Activated CD4-positive, alpha-beta T cell treated with anti-CD3 and anti-CD28 coated beads, Interleukin-2, amount 50 U/mL, for 24 hours (primary cell): ENCODE results near the gene CARD6.
A peak's percentile ranks its signal among the peaks of the same experiment; 100 is the strongest.
"Not testable (repeated sequence)": the region's sequence is repeated elsewhere in the genome, so short reads cannot be mapped to it uniquely, and the experiment has no call there.

Experiments
- DNase-seq, 2 donors: peaks; one replicate each; pipeline ENCODE4 v3.0.0-alpha.2; 2020; ENCODE audit warnings: low read depth in 1 of 2, low spot score in 1 of 2

CARD6 gene

DNA sequence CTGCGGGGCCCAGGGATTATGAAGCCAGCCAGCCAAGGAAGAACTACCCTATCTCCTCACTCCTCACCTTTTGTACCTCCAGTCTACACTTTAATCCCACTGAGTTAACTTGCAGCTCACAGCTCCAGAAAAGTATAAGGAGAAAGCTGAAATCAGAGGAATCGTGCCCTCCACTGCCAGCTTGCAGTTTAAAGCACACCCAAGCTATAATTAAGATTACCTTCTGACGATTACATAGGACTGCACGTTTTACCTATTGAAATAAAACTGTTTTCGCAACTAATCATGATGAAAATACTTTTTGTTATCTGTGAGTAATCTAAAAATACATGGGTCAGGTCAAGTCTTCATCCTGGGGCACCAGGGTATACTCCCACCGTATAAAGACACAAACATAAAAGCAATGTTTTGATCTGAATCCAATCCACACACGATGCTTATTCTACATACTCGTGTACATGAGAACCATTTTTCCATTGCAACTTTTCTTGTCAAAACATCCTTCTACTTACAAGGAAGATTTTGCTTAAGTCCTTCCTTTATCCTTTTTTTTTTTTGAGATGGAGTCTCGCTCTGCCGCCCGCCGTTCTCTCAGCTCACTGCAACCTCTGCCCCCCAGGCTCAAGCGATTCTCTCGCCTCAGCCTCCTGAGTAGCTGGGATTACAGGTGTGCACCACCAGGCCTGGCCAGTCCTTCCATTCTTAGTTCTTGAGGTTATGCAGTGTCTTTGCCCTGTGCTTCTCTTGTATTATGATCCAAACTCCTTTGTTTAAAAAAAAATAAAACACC is 13.8 kb upstream of the CARD6 start:
- DNase-seq, result no peak

DNA sequence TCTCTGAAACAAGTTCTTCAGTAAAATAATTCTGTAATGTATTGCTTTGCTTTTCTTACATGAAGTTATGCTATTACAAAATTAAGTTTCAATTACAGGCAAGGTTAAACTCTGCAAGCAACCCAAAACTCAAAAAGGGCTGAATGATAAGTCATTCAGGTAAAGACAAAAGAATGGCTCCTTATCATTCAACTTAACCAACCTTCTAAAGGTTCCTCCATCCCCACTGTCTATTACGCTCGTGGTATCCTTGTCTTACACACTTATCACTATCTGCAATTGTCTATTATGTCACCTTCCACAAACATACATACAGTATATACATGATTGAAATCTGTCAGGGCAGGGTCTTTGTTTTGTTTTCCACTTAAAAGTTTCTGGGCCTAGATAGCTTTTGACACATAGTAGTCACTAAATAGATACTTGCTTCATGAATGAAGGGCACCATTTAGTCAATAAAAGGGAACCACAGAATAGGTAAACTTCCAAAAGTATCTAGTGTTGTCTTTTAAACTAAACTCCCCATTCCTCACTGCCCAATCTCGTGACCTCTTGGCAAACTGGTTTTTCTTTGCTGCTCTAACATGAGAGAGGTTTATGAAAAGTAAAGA is 13.0 kb upstream of the CARD6 start:
- no peak for DNase-seq

DNA sequence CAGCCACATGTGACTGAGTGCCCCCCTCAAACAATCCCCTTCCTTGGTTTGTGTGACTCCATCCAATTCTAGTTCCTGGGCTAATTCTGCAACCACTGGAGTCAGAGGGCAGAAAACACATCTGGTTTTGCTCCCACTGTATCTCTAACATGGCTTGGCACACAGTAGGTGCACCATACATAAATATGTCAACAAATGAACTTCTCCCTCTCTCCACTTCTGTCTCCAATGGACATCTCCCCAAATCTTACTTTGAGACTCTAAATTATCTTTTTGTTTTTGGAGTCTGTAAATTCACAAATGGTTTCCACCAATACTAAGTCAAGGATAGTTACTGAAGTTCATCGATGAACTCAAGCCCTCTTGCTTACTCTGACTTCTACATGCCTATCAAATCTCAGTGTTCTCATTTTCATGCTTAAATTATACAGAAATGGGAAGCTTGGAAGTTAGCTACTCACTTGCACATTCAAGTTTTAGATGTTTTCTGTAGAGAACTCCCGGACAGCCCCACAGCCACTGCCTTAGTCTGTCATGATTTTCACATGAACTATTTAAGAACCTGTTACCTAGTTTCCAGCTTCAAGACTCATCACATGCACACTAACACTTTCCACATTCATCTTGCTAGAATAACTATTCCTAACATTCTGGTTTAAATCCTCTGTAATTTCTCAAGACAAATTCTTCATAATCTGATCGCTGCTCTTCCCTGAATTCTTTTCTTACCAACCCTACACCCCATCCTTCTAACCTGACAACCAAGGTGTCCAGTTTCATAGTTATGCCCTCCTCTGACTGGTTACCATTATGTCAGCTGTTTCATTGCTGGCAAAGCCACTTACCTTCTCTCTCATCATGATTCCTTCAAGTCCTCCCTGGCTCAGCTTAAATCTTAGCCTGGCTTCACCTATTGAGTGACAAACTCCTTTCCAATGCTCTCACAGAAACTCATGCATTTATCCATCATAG is 12.2 kb upstream of the CARD6 start:
- DNase-seq, result no peak

DNA sequence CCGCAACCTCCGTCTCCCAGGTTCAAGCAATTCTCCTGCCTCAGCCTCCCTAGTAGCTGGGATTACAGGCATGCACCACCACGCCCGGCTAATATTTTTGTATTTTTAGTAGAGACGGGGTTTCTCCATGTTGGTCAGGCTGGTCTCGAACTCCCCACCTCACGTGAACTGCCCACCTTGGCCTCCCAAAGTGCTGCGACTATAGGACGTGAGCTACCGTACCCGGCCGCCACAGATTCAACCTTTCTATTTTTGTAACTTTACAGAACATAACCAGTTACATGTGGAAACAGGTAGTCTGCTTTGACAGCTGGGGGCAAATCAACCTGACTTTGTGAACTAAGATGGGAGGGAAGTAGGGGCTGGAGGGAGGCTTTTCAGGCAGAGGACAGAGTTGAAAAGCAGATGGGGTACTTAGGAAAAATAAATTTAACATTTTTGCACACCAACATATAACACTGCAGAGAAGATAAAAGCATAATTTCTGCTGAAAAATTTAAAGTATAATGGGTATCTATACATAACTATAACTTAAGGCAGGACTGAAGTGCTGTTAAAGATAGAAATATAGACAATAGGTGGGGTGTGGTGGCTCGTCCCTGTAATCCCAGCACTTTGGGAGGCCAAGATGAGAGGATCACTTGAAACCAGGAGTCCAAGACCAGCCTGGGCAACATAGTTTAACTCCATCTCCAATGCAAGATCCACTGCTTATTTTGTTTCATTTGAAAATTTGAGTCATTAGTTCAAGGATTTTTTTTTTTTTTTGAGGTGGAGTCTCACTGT is 11.2 kb upstream of the CARD6 start:
- DNase-seq, result no peak

DNA sequence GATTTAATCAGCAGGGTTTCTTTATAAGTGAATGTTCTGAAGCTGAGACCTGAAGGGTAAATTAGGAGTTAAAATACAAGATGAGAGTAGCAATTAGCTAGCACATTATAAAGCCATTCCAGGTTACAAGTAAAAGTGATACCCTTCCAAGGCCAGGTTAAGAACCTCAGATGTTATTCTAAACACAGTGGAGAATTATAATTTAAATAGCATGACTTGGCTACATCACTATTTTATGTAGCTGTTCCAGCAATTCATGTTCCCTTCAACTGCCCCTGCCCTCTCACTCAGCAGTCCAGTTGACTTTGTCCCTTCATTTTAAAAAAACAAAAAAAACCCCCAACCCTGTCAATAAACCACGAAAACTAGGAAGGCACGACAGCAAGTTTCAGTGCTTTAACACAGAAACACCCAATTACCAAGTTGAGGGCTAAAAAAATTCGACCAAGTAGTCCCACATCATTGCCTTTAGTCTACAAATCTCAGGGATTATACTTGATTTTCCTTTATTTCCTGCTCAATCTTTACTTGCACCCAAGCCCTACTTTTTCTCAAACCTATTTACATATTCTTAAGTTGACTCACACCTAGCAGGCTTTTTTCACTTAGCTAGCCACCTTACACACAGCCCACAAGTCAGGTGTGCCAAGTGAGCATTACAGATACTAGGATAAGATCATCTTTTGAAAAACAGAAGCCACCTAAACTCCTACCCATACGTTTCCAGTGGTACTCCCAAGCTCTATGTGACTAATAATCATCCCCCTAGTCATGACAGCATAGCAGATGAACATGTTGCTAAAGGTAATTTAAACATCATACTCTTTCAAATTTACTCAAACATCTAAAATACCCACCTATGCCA is 9.6 kb upstream of the CARD6 start:
- no peak for DNase-seq

DNA sequence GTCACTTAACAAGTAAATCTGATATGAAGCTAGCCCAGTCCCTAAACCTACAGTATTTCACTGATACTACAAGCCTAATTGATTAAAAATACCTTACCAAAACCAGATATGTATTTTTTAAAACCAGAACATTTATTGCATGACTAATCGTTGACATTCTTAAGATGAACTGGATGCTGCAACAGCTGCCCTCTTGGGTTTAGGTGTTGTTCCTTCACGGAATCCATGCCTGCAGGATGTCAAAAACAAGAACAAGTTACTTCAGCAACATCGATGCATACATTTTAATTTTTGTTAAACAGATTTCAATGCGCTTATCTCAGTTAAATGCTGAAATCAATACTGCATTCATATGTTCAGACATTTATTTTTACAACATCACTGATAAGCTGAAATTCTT is 8.8 kb upstream of the CARD6 start:
- DNase-seq, result no peak

DNA sequence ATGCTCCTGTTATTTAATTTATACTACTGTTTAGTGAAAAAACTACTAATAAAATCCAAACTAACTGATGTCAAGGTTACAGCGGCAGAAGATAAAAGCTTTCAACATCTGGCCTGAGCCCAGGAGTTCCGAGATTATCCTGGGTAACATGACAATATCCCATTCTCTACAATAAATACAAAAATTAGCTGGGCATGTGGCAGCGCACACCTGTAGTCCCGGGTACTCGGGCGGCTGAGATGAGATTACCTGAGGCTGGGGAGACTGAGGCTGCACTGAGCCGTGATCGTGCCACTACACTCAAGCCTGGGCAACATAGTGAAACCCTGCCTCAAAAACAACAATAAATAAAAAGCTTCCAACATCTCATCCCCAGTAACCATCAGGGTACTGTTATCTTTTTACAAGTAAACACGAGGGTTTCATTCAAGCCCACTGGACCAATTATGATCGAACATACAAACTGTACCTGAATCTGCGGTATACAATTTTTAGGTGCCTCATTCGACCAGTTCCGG is 7.4 kb upstream of the CARD6 start:
- no peak for DNase-seq

DNA sequence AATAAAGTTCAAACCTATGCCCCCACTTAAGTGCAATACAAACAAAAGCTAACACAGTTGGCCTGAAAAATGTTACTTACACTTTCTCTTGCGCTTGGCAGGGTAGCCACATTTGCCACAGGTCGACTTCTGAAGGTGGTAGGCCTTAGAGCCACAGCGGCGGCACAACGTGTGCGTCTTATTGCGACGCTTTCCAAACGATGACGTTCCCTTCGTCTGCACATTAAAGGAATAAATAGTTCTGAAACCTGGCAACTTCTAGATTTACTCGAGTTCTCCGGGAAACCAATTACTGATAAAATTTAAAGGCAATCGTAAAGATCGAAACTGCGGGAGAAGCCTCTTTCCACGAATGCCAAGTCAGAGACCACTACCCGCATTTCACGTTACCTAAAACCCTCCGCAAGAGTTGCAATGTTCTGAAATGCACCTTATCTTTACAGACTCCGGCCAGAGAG is 6.7 kb upstream of the CARD6 start:
- no peak for DNase-seq

DNA sequence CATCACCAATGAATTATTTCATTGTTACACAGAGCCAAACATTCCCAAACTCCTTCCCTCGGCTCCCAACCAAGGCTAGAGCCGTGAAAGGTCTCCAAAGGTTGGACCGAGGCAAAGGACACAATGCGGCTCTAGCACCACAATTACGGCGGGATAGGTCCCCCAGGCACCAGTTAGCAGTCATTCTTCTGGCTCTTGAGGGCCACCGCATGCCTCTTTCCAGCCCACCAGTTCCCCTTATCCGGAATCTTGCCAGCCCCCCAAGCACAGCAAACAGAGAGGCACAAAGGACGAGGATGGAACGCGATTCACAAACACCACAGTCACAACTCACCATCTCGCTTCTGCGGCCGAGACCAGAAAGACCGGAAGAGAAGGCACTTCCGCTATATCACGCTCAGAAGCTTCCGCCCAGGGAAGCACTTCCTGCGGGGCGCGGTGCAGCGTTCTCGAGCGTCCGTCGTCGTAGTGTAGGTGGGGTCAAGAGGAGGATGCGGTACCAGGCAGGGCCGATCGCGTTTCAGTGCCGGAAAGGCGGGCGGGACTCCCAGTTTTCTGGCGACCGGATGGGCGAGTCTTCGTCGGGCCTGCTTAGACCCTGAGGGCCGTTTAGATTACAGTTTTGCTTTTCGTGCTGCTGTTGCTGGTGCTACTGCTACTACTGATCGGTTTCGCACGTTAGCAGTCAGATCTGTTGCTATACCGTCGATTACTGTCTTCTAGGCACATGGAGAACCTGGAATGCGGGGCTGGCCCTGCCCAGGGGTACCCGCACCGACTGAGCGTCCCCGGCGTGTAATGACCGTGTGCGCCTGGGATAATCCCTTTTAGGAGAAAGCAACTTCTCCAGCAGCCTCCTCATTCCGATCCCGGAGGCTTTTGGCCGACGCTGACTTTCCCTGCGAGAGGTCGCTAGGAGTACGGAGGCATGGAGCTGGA is 6.0 kb upstream of the CARD6 start, which contains the start of gene RPL37:
Gene RPL37, minus strand, starts transcription at position 374 of the 939 bp plus-strand sequence. Its CDS starts 37 bp downstream, at position 337.
- DNase-seq, result peak; percentile 76 to 91

DNA sequence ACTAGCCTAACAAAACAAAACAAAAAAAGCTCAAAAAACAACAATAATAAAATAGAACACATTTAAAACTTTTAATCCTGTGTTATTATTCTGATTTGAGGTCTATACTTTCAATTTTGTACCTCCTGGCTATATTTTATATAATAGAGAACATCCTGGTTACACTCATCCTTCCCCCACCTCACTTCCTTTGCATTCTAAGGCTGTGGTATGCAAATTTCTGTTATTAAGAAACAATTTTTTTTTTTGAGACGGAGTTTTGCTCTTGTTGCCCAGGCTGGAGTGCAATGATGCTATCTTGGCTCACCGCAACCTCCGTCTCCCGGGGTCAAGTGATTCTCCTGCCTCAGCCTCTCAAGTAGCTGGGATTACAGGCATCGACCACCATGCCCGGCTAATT is 3.1 kb upstream of the CARD6 start:
- no peak for DNase-seq

DNA sequence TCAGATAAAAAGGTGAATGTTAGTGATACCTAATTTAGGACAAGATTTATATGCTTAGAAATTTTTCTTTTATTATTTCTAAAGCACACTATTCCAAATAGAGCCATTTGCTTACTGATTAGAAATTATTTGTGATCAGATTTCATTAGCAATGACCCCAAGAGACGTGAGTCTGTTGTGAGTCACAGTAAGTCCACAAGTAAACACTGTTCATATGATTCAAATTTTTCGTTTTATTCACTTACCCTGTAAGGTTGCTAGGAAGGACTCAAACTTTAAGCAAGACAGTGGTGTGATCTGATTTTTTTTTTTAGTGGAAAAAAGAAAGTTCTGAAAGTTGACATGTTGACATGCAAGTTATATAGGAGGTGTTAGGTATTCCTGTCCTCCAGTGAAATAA is 1.2 kb downstream of the CARD6 start:
- DNase-seq, result no peak

DNA sequence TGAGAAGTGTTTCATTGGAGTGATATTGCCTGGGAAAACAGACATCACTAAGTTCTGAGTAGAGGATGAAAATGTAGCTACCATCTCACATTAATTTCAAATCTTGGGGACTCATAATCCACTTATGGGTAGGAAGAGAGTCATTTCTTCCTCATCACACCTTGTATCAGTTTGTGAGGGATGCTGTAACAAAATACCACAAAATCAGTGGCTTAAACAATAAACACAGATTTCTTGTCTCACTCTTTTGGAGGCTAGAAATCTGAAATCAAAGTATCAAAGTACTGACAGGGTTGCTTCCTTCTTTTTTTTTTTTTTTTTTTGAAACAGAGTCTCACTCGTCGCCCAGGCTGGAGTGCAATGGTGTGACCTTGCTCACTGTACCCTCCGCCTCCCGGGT is 3.4 kb downstream of the CARD6 start:
- no peak for DNase-seq

DNA sequence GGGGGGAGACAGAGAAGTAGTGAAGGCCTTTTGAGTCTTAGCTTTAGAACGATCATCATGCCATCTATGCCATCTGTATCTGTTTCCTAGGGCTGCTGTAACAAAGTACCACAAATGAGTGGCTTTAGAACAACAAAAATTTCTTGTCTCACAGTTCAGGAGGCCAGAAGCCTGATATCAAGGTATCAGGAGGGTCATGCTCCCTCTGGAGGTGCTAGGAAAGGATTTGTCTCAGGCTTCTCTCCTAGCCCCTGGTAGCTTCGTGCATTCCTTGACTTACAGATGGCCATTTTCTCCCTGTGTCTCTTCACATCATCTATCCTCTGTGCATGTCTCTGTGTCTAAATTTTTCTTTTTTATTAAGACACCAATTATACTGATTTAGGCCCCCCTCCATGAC is 5.2 kb downstream of the CARD6 start:
- DNase-seq, result no peak

DNA sequence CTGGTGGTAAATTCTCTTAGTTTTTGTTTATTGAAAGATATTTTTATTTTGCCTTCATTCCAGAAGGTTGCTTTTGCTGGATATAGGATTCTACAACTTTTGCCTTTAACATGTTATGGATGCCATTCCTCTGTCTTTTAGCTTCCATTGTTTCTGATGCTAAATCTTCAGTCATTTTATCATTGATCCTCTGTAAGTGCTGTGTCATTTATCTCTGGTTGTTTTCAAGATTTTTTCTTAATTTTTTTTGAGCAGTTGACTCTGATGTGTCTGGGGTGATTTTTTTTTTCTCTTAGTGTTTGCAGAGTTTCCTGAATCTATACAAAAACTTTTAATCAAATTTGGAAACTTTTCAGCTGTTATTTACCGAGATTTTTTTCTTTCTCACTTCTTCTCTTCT is 6.4 kb downstream of the CARD6 start:
- no peak for DNase-seq

DNA sequence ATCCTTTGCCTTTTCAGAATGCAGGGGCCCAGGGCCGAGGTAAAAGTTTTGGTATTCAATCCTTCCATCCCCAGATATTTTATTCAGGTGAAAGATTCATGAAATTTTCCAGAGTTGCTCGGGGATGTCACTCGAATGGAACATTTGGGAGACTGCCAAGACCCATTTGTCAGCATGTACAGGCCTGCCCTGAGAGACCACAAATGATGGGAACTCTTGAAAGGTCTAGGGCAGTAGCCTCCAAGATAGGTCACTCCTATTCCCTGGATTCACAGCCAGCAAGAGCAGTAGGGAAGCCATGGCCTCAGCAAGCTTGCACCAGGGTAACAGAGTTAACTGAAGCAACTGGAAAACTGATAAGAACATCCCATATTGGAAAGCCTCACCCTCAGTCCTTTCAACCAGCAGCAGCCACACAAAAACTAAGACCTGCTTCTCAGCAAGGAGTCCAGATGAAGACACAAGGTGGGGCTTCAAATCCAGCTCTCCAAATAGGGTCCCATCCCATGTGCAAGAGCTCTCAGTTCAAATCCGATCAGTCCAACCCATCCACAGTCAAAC is 12.5 kb downstream of the CARD6 start:
- DNase-seq, result no peak

DNA sequence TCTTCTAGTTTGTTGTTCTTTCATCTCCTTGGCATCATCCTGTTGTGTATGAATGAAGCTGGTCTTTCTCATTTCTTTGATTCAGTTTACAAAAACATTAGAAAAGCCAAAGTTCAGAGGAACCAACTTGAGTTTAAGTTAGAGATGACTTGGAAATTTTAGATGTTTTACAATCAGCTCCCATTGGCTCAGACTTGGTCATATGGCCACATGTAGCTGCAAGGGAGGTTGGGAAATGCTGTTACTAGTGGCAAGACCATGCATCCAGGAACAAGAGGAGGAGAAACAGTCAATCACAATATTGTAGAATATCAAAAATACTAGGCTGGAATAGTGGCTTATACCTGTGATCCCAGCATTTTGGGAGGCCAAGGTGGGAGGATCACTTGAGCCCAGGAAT is 19.5 kb downstream of the CARD6 start:
- no peak for DNase-seq

DNA sequence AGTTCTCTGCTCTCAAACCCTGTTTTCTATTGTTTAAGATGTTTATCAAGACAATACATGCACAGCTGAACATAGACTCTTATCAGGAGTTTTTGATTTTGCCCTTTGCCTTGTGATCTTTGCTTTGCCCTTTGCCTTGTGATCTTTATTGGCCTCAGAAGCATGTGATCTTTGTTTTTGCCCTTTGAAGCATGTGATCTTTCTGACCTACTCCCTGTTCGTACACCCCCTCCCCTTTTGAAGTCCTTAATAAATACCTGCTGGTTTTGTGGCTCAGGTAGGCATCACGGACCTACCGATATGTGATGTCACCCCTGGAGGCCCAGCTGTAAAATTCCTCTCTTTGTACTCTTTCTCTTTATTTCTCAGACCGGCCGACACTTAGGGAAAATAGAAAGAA is 23.8 kb downstream of the CARD6 start:
- not testable (repeated sequence) for DNase-seq

DNA sequence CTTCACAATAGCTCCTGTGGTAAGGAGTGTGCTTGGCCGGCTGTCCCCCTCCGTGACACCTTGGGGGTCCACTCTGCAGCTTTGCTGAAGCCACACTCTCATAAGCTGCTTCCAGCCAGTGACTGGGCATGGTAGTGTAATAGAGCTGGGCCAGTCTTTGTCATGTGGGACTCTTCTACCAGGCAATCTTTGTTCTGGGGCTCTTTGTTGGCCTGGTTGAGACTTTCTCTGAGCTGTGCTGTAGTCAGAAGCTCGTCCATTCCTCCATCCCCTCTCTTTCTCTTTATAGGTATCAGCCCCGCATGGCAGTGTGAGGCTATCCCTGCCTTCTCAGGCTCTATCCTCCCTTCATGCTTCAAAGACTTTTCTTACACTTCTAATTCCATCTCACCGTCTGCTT is 25.7 kb downstream of the CARD6 start:
- DNase-seq, result no peak
